ENCODE measurements around the gene NXPH1. TPM values are rescaled to one million over a fixed set of nuclear protein-coding genes. Genes with fewer than 3 reads are reported as not detected.

The NXPH1 gene
- total RNA-seq, 1 donor from 2014 or later: not detected

GRCh38 chr7:8739837-8740236 is 306.4 kb downstream of the NXPH1 start:
- Histone ChIP-seq H3K9ac (ENCODE audit: low read depth in 1 of 3, low read length in 3 of 3) (no peak overlapping the region), H3K27me3 (ENCODE audit: control insufficient read depth in 3 of 3, insufficient read depth in 3 of 3, low read length in 3 of 3) (no peaks in the 10 kb centered on the region), H3K4me1 (ENCODE audit: control insufficient read depth in 3 of 3, insufficient read depth in 3 of 3, low read length in 3 of 3) (no peaks in the 10 kb centered on the region), H3K36me3 (ENCODE audit: control insufficient read depth in 3 of 3, insufficient read depth in 3 of 3, low read length in 3 of 3) (no peaks in the 10 kb centered on the region), H3K4me3 (ENCODE audit: low read length in 3 of 3) (no peak overlapping the region), H3K9me3 (ENCODE audit: control insufficient read depth in 3 of 3, low read length in 3 of 3) (no peaks in the 10 kb centered on the region), H3K27ac (ENCODE audit: low read depth, low read length) (no peak overlapping the region)

GRCh38 chr7:8742837-8743236 is 309.4 kb downstream of the NXPH1 start:
- H3K9me3 ChIP-seq (ENCODE audit: control insufficient read depth in 3 of 3, low read length in 3 of 3): no peaks in the 10 kb centered on the region
- H3K4me1 ChIP-seq (ENCODE audit: control insufficient read depth in 3 of 3, insufficient read depth in 3 of 3, low read length in 3 of 3): no peaks in the 10 kb centered on the region
- H3K36me3 ChIP-seq (ENCODE audit: control insufficient read depth in 3 of 3, insufficient read depth in 3 of 3, low read length in 3 of 3): no peaks in the 10 kb centered on the region
- H3K9ac ChIP-seq (ENCODE audit: low read depth in 1 of 3, low read length in 3 of 3): no peak overlapping the region
- H3K27ac ChIP-seq (ENCODE audit: low read depth, low read length): no peak overlapping the region
- H3K4me3 ChIP-seq (ENCODE audit: low read length in 3 of 3): no peak overlapping the region
- no peaks in the 10 kb centered on the region for H3K27me3 ChIP-seq (ENCODE audit: control insufficient read depth in 3 of 3, insufficient read depth in 3 of 3, low read length in 3 of 3)

GRCh38 chr7:8747338-8747737 is 313.9 kb downstream of the NXPH1 start:
- Histone ChIP-seq H3K36me3 (ENCODE audit: control insufficient read depth in 3 of 3, insufficient read depth in 3 of 3, low read length in 3 of 3) (no peaks in the 10 kb centered on the region), H3K9ac (ENCODE audit: low read depth in 1 of 3, low read length in 3 of 3) (no peak overlapping the region), H3K4me1 (ENCODE audit: control insufficient read depth in 3 of 3, insufficient read depth in 3 of 3, low read length in 3 of 3) (no peaks in the 10 kb centered on the region), H3K9me3 (ENCODE audit: control insufficient read depth in 3 of 3, low read length in 3 of 3) (no peaks in the 10 kb centered on the region), H3K27ac (ENCODE audit: low read depth, low read length) (no peak overlapping the region), H3K4me3 (ENCODE audit: low read length in 3 of 3) (no peak overlapping the region), H3K27me3 (ENCODE audit: control insufficient read depth in 3 of 3, insufficient read depth in 3 of 3, low read length in 3 of 3) (no peaks in the 10 kb centered on the region)

GRCh38 chr7:8751557-8752231 is 318.3 kb downstream of the NXPH1 start:
- H3K27me3 ChIP-seq (ENCODE audit: control insufficient read depth in 3 of 3, insufficient read depth in 3 of 3, low read length in 3 of 3): no peaks in the 10 kb centered on the region
- no peaks in the 10 kb centered on the region for H3K4me1 ChIP-seq (ENCODE audit: control insufficient read depth in 3 of 3, insufficient read depth in 3 of 3, low read length in 3 of 3)
- no peaks in the 10 kb centered on the region for H3K9me3 ChIP-seq (ENCODE audit: control insufficient read depth in 3 of 3, low read length in 3 of 3)
- no peak overlapping the region for H3K9ac ChIP-seq (ENCODE audit: low read depth in 1 of 3, low read length in 3 of 3)
- no peak overlapping the region for H3K27ac ChIP-seq (ENCODE audit: low read depth, low read length)
- no peak overlapping the region for H3K4me3 ChIP-seq (ENCODE audit: low read length in 3 of 3)
- H3K36me3 ChIP-seq (ENCODE audit: control insufficient read depth in 3 of 3, insufficient read depth in 3 of 3, low read length in 3 of 3): no peaks in the 10 kb centered on the region

GRCh38 chr7:8753355-8753754 is 319.9 kb downstream of the NXPH1 start:
- Histone ChIP-seq H3K27me3 (ENCODE audit: control insufficient read depth in 3 of 3, insufficient read depth in 3 of 3, low read length in 3 of 3) (no peaks in the 10 kb centered on the region), H3K4me1 (ENCODE audit: control insufficient read depth in 3 of 3, insufficient read depth in 3 of 3, low read length in 3 of 3) (no peaks in the 10 kb centered on the region), H3K9me3 (ENCODE audit: control insufficient read depth in 3 of 3, low read length in 3 of 3) (no peaks in the 10 kb centered on the region), H3K4me3 (ENCODE audit: low read length in 3 of 3) (no peak overlapping the region), H3K36me3 (ENCODE audit: control insufficient read depth in 3 of 3, insufficient read depth in 3 of 3, low read length in 3 of 3) (no peaks in the 10 kb centered on the region), H3K9ac (ENCODE audit: low read depth in 1 of 3, low read length in 3 of 3) (no peak overlapping the region), H3K27ac (ENCODE audit: low read depth, low read length) (no peak overlapping the region)

- Histone ChIP-seq H3K27ac (ENCODE audit: low read depth, low read length) (no peak overlapping the region), H3K27me3 (ENCODE audit: control insufficient read depth in 3 of 3, insufficient read depth in 3 of 3, low read length in 3 of 3) (no peaks in the 10 kb centered on the region), H3K36me3 (ENCODE audit: control insufficient read depth in 3 of 3, insufficient read depth in 3 of 3, low read length in 3 of 3) (no peaks in the 10 kb centered on the region), H3K9me3 (ENCODE audit: control insufficient read depth in 3 of 3, low read length in 3 of 3) (no peaks in the 10 kb centered on the region), H3K4me3 (ENCODE audit: low read length in 3 of 3) (no peak overlapping the region), H3K9ac (ENCODE audit: low read depth in 1 of 3, low read length in 3 of 3) (no peak overlapping the region), H3K4me1 (ENCODE audit: control insufficient read depth in 3 of 3, insufficient read depth in 3 of 3, low read length in 3 of 3) (no peaks in the 10 kb centered on the region)
Measured at GRCh38 chr7:8761731-8762130, 328.3 kb downstream of the NXPH1 start.

- Histone ChIP-seq H3K4me3 (ENCODE audit: low read length in 3 of 3) (no peak overlapping the region), H3K36me3 (ENCODE audit: control insufficient read depth in 3 of 3, insufficient read depth in 3 of 3, low read length in 3 of 3) (no peaks in the 10 kb centered on the region)
Measured at GRCh38 chr7:8762803-8763202, 329.4 kb downstream of the NXPH1 start.

GRCh38 chr7:8765374-8765773 is 332.0 kb downstream of the NXPH1 start:
- Histone ChIP-seq H3K36me3 (ENCODE audit: control insufficient read depth in 3 of 3, insufficient read depth in 3 of 3, low read length in 3 of 3) (no peaks in the 10 kb centered on the region), H3K4me3 (ENCODE audit: low read length in 3 of 3) (no peak overlapping the region), H3K27ac (ENCODE audit: low read depth, low read length) (no peak overlapping the region), H3K4me1 (ENCODE audit: control insufficient read depth in 3 of 3, insufficient read depth in 3 of 3, low read length in 3 of 3) (no peaks in the 10 kb centered on the region), H3K27me3 (ENCODE audit: control insufficient read depth in 3 of 3, insufficient read depth in 3 of 3, low read length in 3 of 3) (no peaks in the 10 kb centered on the region), H3K9ac (ENCODE audit: low read depth in 1 of 3, low read length in 3 of 3) (no peak overlapping the region), H3K9me3 (ENCODE audit: control insufficient read depth in 3 of 3, low read length in 3 of 3) (no peaks in the 10 kb centered on the region)

More at GRCh38 chr7:8762803-8763202, 329.4 kb downstream of the NXPH1 start:
- H3K9me3 ChIP-seq (ENCODE audit: control insufficient read depth in 3 of 3, low read length in 3 of 3): no peaks in the 10 kb centered on the region
- H3K27me3 ChIP-seq (ENCODE audit: control insufficient read depth in 3 of 3, insufficient read depth in 3 of 3, low read length in 3 of 3): no peaks in the 10 kb centered on the region
- no peak overlapping the region for H3K27ac ChIP-seq (ENCODE audit: low read depth, low read length)
- H3K9ac ChIP-seq (ENCODE audit: low read depth in 1 of 3, low read length in 3 of 3): no peak overlapping the region
- H3K4me1 ChIP-seq (ENCODE audit: control insufficient read depth in 3 of 3, insufficient read depth in 3 of 3, low read length in 3 of 3): no peaks in the 10 kb centered on the region

GRCh38 chr7:8773518-8773917 is 340.1 kb downstream of the NXPH1 start:
- no peaks in the 10 kb centered on the region for H3K27me3 ChIP-seq (ENCODE audit: control insufficient read depth in 3 of 3, insufficient read depth in 3 of 3, low read length in 3 of 3)

GRCh38 chr7:8778459-8778858 is 345.1 kb downstream of the NXPH1 start:
- Histone ChIP-seq H3K27ac (ENCODE audit: low read depth, low read length) (no peak overlapping the region), H3K4me1 (ENCODE audit: control insufficient read depth in 3 of 3, insufficient read depth in 3 of 3, low read length in 3 of 3) (no peaks in the 10 kb centered on the region), H3K9me3 (ENCODE audit: control insufficient read depth in 3 of 3, low read length in 3 of 3) (no peaks in the 10 kb centered on the region), H3K36me3 (ENCODE audit: control insufficient read depth in 3 of 3, insufficient read depth in 3 of 3, low read length in 3 of 3) (no peaks in the 10 kb centered on the region), H3K4me3 (ENCODE audit: low read length in 3 of 3) (no peak overlapping the region), H3K27me3 (ENCODE audit: control insufficient read depth in 3 of 3, insufficient read depth in 3 of 3, low read length in 3 of 3) (no peaks in the 10 kb centered on the region), H3K9ac (ENCODE audit: low read depth in 1 of 3, low read length in 3 of 3) (no peak overlapping the region)

More at GRCh38 chr7:8773518-8773917, 340.1 kb downstream of the NXPH1 start:
- no peak overlapping the region for H3K9ac ChIP-seq (ENCODE audit: low read depth in 1 of 3, low read length in 3 of 3)
- no peaks in the 10 kb centered on the region for H3K36me3 ChIP-seq (ENCODE audit: control insufficient read depth in 3 of 3, insufficient read depth in 3 of 3, low read length in 3 of 3)
- H3K4me3 ChIP-seq (ENCODE audit: low read length in 3 of 3): no peak overlapping the region
- H3K27ac ChIP-seq (ENCODE audit: low read depth, low read length): no peak overlapping the region
- H3K9me3 ChIP-seq (ENCODE audit: control insufficient read depth in 3 of 3, low read length in 3 of 3): peaks cover 0 to 3% (median 0%) of the 10 kb centered on the region in 3 donors
- no peaks in the 10 kb centered on the region for H3K4me1 ChIP-seq (ENCODE audit: control insufficient read depth in 3 of 3, insufficient read depth in 3 of 3, low read length in 3 of 3)
